HG03095 (cell line): ENCODE results near the gene SFTPD.
A peak's percentile ranks its signal among the peaks of the same experiment; 100 is the strongest.
"Not testable (repeated sequence)": the region's sequence is repeated elsewhere in the genome, so short reads cannot be mapped to it uniquely, and the experiment has no call there.

Source experiments
- ATAC-seq: cut with Tn5 transposase; IDR thresholded peaks from one replicate; pipeline ENCODE4 v1.9.1; 2021; ENCODE audit warnings: moderate library complexity; ENCODE audit not compliant: unreplicated experiment

SFTPD gene

DNA sequence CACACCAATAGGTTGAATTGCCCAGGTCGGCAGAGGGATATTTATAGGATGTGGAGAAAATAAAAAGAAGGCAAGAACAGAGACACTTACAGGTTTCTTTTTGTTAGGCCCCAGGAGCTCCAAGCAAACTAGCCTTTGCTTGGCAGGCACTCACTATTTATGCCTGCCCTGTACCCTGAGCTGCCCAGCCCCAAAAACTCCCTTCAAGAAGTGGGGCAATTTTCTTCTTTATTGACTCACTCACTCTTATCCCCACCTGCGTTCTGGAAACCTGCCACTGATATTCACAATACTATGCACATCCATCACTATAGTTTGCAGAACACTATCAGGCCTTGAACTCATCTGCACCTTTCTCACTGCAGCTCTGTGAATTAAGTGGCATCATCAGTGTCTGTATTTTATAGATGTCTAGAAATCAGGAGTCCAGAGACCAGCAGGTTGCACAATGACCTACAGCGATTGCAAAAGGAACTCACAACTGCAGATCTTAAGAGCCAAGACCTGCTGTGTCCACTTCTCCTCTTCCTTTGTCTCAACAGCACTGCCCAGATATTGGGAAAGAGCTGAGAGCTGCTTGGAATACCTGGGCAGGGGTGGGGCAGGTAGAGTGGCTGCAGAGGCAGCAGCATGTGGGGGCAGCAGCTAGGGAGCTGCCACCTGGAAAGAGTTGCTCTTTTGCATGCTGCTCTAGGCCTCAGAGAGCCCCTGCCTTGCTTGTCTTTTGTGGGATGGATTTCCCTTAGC lies at the start of gene SFTPD:
Gene SFTPD, minus strand, starts transcription at position 130 of the 747 bp plus-strand sequence. CDS start 2,446 bp downstream, outside the sequence.
- no peak for ATAC-seq

DNA sequence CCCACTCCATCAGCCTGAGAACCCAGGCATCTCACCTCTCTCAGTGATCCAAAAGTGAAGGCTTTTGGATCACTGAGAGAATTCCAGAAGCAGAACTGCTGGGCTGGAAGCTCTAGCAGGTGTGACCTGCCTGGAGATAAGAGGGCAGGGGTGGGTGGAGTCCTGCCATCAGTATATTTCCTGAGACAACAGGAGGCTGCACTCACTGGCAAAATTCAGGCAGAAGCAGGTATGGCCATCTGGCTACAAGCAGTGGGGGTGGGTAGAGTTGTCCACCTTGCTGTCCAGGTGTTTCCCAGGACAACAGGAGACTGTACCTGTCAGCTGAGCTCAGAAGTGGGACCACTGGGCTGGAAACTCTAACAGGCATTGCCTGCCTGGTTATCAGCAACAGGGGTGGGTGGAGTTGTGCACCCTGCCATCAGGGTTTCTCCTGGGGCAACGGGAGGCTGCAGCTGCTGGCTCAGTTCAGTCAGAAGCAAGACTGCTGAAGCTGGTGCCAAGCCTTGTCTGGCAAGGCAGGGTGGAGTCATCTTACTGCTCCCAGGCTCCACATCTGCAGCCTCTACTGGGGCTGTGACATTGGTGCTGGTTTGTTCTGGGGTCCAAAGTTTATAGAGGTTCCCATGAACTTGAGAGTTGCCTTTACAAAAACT lies 47.2 kb upstream of the SFTPD start:
- ATAC-seq = no peak

DNA sequence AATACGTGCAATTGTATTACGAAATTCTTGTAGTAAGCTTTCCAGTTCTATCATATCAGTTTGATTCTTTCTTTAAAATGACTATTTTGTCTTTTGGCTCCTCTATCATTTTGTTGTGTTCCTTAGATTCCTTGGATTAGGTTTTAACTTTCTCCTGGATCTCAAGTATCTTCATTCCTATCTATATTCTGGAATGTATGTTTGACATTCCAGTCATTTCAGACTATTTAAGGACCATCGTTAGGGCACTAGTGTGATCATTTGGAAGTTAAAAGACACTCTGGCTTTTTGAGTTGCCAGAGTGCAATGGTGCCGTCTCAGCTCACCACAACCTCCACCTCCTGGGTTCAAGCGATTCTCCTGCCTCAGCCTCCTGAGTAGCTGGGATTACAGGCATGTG lies 45.7 kb upstream of the SFTPD start:
- no peak for ATAC-seq

DNA sequence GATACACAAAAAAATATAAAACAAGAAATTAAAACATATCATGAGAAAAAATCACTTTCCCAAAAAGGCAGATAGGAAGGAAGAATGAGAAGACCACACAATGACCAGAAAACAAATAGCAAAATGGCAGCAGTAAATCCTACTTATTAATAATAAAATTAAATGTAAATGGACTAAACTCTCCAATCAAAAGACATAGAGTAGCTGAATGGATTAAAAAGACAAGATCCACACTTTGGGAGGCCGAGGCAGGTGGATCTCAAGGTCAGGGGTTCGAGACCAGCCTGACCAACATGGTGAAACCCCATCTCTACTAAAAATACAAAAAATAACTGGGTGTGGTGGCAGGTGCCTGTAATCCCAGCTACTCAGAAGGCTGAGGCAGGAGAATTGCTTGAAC lies 39.3 kb upstream of the SFTPD start:
- not testable (repeated sequence) for ATAC-seq

DNA sequence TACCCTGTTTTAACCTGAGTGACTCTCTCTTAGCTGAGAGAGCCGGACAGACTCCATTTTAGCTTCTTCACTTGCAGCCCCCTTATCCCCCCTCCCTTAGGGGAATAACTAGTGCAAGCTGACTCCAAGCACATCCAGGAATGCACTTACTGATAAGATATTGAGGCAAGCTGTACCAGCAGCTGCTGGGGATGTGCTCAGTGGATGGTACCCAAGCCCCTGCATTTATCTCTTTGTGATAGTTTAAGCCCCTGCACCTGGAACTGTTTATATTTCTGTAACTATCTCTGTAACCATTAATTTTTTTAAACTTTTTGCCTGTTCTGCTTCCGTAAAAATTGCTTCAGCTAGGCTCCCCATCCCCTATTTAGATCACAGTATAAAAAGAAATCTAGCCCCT lies 37.8 kb upstream of the SFTPD start:
- ATAC-seq = not testable (repeated sequence)

DNA sequence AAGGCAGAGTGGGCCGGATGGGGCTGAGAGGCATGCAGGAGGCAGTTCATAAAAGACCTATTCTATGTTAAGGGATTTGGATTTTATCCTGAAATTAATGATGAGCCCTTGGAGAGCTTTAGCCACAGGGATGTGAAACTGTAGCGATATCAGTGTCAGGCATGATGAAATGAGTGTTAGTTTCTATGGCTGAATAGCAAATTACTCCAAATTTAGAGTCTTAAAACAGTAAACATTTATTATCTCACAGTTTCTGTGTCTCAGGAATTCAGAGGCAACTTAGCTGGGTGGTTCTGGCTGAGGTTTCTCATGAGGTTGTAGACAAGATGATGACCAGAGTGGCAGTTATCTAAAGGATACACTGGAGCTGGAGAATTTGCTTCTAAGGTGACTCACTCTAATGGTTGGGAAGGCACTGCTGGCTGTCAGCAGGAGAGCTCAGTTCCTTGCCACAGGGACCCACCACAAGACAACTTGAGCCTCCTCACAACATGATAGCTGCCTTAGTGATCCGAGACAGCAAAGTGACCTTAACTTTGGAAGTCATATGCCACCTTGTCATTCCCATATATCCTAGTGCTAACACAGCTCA lies 36.7 kb upstream of the SFTPD start:
- ATAC-seq = no peak

DNA sequence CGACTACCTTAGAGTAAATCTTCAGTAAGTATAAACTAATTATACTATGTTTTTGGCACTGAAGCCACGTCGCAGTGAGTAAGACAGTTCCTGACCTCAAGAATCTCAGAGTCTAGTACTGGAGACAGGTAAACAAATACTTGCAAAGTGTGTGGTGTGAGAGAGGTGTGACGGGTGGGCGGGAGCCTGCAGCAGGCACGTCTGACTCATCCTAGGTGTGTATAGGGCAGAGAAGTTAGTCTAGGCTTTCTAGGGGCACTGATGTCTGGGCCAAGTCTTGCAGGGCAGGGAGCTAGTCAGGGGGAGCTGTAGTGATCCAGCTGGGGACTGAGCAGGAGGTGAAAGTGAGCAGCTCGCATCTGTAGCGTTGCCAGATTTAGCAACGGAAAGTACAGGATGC lies 35.9 kb upstream of the SFTPD start:
- ATAC-seq = peak; percentile 74

DNA sequence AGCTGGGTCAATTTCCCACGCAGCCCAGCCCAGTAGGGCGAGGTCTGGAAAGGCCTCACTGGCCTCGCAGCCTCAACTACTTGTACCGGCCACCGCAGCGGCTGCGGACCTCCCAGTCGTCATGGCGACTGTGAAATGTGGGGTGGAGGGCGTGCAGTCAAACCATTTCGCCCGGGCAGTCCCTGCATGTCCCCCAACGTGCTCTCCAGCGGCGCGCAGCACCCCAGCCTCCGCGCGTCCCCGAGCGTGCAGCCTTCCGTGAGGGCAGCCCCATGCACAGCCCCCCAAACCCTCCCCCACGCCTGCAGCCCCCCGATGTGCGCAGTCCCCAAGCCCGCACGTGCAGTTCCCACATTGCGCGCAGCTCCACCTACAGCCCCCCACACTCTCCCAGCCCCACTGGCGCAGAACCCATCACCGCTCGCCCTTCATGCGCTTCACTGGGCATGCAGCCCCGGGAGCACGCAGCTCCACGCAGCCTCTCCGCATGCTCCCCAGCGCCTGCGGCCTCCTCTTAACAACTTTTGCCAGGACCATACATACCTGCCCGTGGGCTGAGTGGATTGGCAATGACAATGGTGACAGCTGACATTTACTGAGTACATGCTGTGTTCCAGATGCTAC lies 34.5 kb upstream of the SFTPD start:
- ATAC-seq = no peak

DNA sequence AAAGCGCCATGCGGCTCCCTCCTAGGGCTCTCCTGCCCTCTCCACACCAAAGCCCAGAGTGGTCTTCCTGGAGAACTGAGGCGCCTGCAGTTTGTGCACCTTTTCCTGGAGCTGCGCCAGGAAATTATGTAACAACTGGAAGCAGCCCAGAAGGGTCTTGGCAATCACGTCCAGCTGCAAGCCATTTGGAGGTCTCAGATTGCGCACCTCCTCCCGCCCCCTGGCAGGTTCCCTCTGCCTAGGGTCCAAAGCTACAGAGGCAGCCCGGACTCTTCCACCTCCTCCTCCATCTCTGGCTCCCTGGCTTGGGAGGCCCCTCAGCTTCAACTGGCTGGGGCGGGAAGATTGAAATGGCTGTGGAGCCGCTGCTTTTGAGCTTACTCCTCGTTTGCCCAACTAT lies 34.0 kb upstream of the SFTPD start:
- ATAC-seq = no peak

DNA sequence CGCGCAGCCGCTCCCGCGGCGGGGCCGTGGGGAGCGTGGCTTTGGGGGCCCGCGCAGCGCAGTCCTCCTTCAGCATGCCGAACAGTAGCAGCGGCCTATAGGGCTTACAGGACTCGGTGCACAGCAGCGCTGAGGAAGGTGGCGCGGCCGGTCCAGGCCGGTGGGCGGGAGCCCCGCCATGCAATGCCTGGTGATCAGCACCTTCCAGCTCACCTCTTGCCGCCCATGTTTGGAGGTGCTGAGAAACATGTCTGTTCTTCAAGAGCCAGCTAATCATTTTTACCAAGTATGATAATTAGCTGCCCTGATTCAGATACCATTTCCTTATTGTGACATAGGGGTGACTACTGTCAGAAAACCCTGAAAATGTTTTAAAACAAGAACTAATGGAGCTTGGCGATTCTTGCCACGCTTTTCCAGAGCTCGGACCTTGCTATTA lies 33.5 kb upstream of the SFTPD start:
- ATAC-seq = no peak

DNA sequence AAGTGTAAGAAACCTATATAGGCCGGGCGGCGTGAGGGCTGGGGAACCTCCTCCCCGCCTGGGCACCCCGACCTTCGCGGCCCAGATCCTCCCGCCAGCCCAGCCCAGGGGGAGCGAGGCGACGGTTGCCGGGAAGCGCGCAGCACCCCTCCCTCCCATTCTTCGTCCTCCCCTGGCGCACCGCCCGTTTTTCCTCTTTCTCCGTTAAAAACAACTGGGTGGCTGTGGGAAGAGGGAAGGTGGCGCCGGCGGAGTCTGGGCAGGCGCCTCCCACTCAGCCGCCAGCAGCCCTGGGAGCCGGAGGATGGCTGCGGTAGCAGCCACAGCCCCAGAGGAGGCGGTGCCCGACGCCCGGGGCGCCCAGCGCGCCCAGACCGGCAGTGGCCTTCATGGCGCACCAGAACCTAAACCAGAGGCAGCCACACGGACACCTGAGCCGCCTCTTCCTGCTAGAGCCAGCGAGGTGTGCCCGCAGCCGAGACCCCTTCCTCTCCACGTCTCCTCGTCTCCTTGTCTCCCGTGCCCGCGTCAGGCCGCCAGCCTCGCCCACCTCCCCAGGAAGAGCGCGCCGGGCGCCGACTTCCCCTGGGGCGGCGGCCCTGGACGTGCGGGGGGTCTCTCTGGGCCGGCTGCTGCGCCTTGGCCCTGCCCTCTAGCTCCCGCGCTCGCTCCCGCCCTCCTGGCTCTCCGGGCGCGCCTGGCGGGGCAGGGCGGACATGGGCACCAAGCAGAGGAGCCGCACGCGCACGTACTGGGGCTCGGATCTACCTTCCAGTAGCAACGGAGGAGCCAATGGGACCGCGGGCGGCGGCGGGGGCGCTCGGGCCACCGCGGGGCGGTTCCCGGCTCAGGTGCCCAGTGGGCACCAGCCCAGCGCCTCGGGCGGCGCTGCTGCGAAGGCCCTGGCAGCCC lies 32.8 kb upstream of the SFTPD start:
- ATAC-seq = no peak

DNA sequence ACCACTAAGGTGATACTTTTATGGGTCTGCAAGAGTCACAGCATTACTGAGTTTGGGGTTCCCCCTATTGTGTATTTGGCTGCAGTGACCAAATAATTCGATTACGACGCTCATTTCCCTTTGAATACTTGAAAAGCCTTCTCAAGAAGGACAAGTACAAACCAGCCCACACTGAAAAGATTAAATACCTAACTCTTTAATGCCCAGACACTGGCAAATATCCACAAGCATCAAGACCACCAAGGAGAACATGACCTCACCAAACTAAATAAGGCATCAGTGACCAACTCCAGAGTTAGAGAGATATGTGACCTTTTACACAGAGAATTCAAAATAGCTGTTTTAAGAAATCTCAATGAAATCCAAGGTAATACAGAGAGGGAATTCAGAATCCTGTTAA lies 31.8 kb upstream of the SFTPD start:
- ATAC-seq = no peak

DNA sequence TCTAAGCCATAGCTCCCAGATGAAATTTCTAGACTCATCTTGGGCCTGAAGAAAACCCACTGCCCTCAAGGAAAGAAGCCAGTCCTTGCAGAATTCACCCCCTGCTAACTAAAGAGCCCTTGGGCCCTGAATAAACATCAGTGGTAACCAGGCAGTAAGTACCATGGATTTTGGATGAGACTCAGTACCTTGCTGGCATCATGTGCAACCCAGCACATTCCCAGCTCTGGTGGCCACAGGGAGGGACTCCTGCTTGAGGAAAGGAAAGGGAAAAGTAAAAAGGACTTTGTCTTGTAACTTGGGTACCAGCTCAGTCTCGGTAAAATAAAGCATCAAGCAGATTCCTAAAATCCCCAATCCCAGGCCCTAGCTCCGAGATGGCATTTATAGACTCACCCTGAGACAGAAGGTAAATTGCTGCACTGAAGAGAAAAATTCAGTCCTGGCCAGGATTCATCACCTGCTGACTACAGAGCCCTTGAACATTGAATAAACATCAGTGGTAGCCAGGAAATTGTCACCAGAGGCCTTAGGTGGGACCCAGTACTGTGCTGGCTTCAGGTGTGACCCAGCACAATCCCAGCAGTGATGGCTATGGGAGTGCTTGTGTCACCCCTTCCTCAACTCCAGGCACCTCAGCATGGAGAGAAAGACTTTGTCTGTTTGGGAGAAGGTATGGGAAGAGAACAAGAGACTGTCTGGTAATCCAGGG lies 31.2 kb upstream of the SFTPD start:
- no peak for ATAC-seq

DNA sequence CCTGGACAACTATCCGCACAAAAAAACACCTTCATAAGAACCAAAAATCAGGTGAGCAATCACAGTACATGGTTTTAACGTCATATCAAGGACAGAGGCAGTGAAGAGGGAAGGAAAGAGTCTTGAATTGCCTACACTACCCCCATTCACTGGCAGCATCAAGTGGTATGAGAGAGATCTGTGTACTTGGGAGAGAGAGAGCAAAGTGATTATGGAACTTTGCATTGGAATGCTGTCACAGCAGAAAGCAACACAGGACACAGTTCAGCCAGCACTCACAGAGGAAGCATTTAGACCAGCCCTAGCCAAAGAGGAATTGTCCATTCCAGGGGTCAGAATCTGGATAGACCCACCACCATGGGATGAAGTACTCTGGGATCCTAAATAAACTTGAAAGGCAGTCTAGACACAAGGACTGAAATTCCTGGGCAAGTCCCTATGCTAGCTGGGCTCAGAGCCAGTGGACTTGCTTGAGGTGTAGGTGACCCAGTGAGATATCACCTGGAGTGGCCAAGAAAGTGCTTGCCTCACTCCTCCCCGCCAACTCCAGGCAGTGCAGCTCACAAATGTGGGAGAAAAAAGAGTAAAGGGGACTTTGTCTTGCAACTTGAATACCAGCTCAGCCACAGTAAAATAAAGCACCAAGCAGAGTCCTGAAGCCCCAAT lies 30.5 kb upstream of the SFTPD start:
- ATAC-seq = no peak

DNA sequence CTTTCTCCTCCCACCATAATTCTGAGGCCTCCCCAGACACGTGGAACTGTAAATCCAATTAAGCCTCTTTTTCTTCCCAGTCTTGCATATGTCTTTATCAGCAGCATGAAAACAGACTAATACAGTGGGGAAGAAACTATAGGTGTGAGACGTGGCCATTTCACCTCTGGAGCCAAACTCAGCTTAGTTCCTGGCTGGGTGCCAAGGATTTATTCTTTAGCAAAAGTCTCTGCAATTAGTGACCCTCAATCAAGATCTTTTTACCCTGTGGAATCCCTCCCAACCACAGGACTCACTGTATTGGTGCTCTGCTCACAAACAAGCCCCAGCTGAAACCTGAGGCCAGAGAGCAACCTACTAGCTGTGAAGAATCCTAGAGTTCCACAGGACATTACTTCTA lies 28.1 kb upstream of the SFTPD start:
- no peak for ATAC-seq

DNA sequence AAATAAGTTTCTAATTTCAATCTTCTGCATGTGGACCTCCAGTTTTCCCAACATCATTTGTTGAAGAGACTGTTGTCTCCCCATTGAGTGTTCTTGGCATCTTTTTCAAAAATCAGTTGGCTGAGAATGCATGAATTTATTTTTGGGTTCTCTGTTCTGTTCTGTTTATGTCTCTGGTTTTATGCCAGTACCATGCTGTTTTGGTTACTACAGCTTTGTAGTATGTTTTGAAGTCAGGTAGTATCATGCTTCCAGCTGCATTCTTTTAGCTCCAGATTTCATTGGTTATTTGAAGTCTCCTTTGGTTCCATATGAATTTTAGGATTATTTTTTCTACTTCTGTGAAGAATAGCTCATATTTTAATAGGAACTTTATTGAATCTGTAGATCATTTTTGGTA lies 21.2 kb upstream of the SFTPD start:
- no peak for ATAC-seq

DNA sequence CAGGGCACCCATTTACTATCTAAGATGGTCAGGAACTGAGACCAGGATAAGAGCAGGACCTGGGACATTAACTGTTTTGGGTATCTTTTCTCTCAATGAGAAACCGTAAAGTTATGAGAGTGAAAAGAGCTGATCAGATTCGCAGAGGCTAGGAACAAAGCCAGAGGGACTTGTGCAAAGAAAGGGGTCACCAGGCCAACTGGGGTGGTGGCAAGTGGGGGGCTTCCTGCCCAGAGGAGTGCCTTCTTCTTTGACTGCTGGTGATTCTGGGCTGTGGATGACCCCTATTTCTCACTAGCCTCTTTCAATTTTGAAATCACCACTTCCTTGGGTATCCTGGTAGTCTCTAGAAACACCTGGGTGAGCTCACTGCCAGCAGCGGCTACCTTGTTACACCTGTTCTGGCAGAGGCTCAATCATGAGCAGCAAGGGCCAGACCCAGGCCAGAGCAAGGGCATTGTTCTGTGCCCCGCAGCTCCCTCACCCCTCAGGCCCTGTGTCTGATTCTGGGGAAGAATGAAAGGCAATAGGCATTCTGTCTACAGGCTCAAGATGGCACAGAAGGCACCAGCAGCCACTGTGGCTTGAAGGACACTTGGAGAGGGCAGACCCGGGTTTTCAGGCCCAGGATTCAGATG lies 999 bp downstream of the SFTPD start:
- ATAC-seq = no peak

DNA sequence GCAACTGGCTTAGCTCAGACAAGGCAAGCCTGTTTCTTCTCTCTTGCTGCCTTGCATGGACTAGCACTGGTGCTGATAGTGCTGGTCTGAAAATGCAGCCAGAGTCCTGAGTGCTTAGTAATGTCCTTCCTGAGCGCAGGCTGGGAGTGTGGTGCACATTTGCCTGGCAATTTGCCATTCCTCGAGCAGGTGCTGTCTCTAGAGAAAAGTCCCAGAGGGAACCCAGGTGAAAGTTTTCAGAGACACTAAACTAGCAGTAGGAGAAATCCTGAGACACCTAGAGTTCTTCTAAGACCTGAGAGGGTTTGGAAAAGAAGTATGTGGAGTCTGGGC lies 1.9 kb downstream of the SFTPD start:
- ATAC-seq = no peak
